ENCODE measurements around the gene C1R. TPM values are rescaled to one million over a fixed set of nuclear protein-coding genes. Genes with fewer than 3 reads are reported as not detected.

C1R gene
- total and polyA plus RNA-seq, 2 of the 8 experiments (the other 6 are each of a cell fraction or from before 2014, with no cell fraction given), result 6.9 to 16.3 TPM

DNA sequence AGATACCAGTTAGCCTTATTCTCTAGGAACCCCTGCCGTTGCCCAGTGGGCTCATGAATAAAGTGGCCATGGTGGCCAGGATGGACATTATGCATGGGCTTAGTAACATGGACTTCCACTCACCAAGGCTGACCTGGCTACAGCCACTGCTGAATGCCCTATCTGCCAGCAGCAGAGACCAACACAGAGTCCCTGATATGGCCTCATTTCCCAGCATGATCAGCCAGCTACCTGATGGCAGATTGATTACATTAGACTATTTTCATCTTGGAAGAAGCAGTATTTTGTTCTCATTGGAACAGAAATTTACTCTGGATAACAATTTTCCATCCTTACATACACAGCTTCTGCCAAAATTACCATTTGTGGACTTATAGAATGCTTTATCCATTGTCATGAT lies 57.8 kb downstream of the C1R start:
- peaks cover 0 to 2% of the 10 kb centered on the region in 2 experiments for H4K20me1 ChIP-seq (replicated peaks in 1 of 2; ENCODE audit: control insufficient read depth in 1 of 2, insufficient read depth in 2 of 2, low read length in 2 of 2)
- no peak overlapping the region for H2BK12ac ChIP-seq (ENCODE audit: low read depth, low read length)
- no peak overlapping the region for H2BK120ac ChIP-seq (replicated peaks; ENCODE audit: low read depth, low read length)
- H3K9me3 ChIP-seq (ENCODE audit: insufficient read depth in 2 of 2, low read depth in 1 of 2, low read length in 1 of 2), result no peaks in the 10 kb centered on the region; a peak in 1 of 4 replicates
- H4K8ac ChIP-seq (ENCODE audit: extremely low read depth, insufficient read depth, low read length), result no peak overlapping the region
- H4K5ac ChIP-seq (ENCODE audit: insufficient read length, low read depth, low read length), result no peak overlapping the region
- H3K14ac ChIP-seq (ENCODE audit: insufficient read length), result no peak overlapping the region
- no peak overlapping the region for H3K4me3 ChIP-seq (ENCODE audit: extremely low read depth in 1 of 4, insufficient read depth in 2 of 4, low read depth in 3 of 4, low read length in 4 of 4)
- no peaks in the 10 kb centered on the region for H3K79me1 ChIP-seq (ENCODE audit: low read depth, low read length)
- 84% methylated on average over 1 of the region's 1 CpG; no CpG with 5 or more reads in 1 of the 2 experiments for WGBS, 2 experiments (ENCODE audit: extremely low coverage in 1 of 2, insufficient coverage in 1 of 2, insufficient read length in 1 of 2, insufficient replicate concordance in 2 of 2, low coverage in 1 of 2, low lambda C conversion rate in 2 of 2, missing lambda C conversion rate in 1 of 2)
- no peak overlapping the region for H3K27ac ChIP-seq (ENCODE audit: low read depth, low read length)
- no peak overlapping the region for H3K18ac ChIP-seq (ENCODE audit: extremely low read depth, low read length)
- no peak overlapping the region for H2BK15ac ChIP-seq (ENCODE audit: low read length)
- no peak overlapping the region for H3K4me2 ChIP-seq (ENCODE audit: insufficient read depth in 1 of 2, low read depth in 2 of 2, low read length in 2 of 2)
- no peak overlapping the region for H2AFZ ChIP-seq (ENCODE audit: low read length)
- H2BK20ac ChIP-seq (ENCODE audit: low read length), result no peak overlapping the region
- no peak for FAIRE-seq
- ChIA-PET CTCF (ENCODE audit: partially characterized antibody) (interaction anchor here (1.4 to 2.6 kb wide), 3 partner anchors 73 to 75 kb away, joined by 4 to 8 read pairs (median 5); no protein-coding TSS in a partner anchor), POLR2A (ENCODE audit: partially characterized antibody) (interaction anchor here (0.6 to 1.7 kb wide), 2 partner anchors 19 to 91 kb away, joined by 3 to 5 read pairs; partner anchors contain the start of genes C12orf57 and RNU7-1)
- H3K4me1 ChIP-seq (replicated peaks in 1 of 4; ENCODE audit: control insufficient read depth in 3 of 4, insufficient read depth in 4 of 4, low read length in 3 of 4), result peaks cover 0 to 4% (median 1%) of the 10 kb centered on the region in 4 experiments; a peak in 2 of 7 replicates
- TF ChIP-seq YY1 (IDR thresholded peaks at IDR 0.05; ENCODE audit: low read depth, low read length) (no peak), CHD2 (IDR thresholded peaks at IDR 0.05; ENCODE audit: low read length) (no peak), SP2 (IDR thresholded peaks at IDR 0.05; ENCODE audit: low read length) (no peak), MAX (IDR thresholded peaks at IDR 0.05) (no peak), TCF12 (IDR thresholded peaks at IDR 0.05; ENCODE audit: low read depth, low read length) (no peak)
- no peaks in the 10 kb centered on the region for H3K23me2 ChIP-seq (ENCODE audit: low read depth, low read length)
- H4K91ac ChIP-seq (replicated peaks; ENCODE audit: insufficient read length, low read length), result no peak overlapping the region
- no peaks in the 10 kb centered on the region for H3K27me3 ChIP-seq (replicated peaks in 1 of 4; ENCODE audit: control insufficient read depth in 3 of 4, extremely low read depth in 1 of 4, insufficient read depth in 3 of 4, low read length in 3 of 4)
- H2AK5ac ChIP-seq (ENCODE audit: low read depth, low read length), result no peak overlapping the region
- H3K23ac ChIP-seq (ENCODE audit: insufficient read length), result no peak overlapping the region
- H3K9ac ChIP-seq (replicated peaks in 1 of 4; ENCODE audit: extremely low read depth in 1 of 4, low read depth in 3 of 4, low read length in 3 of 4), result no peak overlapping the region
- no peak overlapping the region for H3K56ac ChIP-seq (replicated peaks; ENCODE audit: insufficient read length, low read depth, low read length)
- no peaks in the 10 kb centered on the region for H3K36me3 ChIP-seq (ENCODE audit: control insufficient read depth in 2 of 4, insufficient read depth in 4 of 4, low read length in 3 of 4)
- no peak overlapping the region for H3K4ac ChIP-seq (replicated peaks; ENCODE audit: insufficient read length, low read depth, low read length)
- no peak overlapping the region for H2BK5ac ChIP-seq (ENCODE audit: low read depth, low read length)
- DNase-seq (ENCODE audit: low read depth in 1 of 2, low spot score in 2 of 2), result no peak
- H3K79me2 ChIP-seq (ENCODE audit: control insufficient read depth in 1 of 2, insufficient read depth in 2 of 2, low read length in 2 of 2), result no peaks in the 10 kb centered on the region
